GM19043 (cell line): ENCODE results near the gene PDE6G.
A peak's percentile ranks its signal among the peaks of the same experiment; 100 is the strongest.
"Not testable (repeated sequence)": the region's sequence is repeated elsewhere in the genome, so short reads cannot be mapped to it uniquely, and the experiment has no call there.

Experiments used
- ATAC-seq: cut with Tn5 transposase; IDR thresholded peaks from one replicate; pipeline ENCODE4 v1.9.1; 2021; ENCODE audit warnings: low read depth; ENCODE audit not compliant: unreplicated experiment

PDE6G gene

DNA sequence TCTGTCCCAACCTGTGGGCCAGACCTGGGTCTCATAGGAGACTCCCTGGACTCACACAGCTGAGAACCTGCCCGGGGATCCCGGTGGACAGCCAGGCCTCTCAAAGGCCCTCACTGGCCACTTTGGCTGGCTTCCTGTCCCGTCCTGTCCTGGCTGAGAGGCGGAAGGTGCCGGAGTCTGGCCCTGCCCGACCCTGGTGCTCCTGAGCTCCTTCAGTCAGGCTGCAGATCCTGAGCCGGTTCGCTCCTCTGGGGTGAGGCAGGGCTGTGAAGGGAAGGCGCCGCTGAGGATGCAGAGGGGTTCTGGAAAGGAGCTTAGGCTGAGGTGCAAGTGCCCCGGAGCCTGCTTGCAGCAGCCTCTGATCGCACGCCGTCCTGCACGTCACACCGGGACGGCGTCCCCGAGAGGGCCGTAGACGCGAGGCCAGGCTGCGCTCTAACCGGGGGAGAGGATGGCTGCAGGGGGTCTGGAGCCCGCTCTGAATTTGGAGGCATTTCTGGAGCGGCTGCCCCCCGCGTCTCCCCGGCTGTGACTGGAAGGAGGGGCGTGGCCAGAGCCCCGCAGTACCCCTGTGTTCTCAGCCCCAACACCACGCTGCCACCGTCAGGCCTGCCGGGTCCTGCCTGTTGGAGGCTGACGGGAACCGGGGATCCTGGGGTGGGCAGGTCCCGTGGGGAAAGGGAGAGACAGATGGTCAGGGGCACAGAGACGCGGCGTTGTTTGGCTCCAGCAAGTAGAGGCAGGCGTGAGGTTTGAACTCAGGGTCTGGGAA lies 31.6 kb upstream of the PDE6G start:
- ATAC-seq = no peak

- no peak for ATAC-seq
Measured at GRCh38 chr17:81686614-81687013, 30.3 kb upstream of the PDE6G start.

- ATAC-seq = no peak
Measured at GRCh38 chr17:81685108-81685507, 28.8 kb upstream of the PDE6G start.

- ATAC-seq = no peak
Measured at GRCh38 chr17:81684442-81684911, 28.1 kb upstream of the PDE6G start.

DNA sequence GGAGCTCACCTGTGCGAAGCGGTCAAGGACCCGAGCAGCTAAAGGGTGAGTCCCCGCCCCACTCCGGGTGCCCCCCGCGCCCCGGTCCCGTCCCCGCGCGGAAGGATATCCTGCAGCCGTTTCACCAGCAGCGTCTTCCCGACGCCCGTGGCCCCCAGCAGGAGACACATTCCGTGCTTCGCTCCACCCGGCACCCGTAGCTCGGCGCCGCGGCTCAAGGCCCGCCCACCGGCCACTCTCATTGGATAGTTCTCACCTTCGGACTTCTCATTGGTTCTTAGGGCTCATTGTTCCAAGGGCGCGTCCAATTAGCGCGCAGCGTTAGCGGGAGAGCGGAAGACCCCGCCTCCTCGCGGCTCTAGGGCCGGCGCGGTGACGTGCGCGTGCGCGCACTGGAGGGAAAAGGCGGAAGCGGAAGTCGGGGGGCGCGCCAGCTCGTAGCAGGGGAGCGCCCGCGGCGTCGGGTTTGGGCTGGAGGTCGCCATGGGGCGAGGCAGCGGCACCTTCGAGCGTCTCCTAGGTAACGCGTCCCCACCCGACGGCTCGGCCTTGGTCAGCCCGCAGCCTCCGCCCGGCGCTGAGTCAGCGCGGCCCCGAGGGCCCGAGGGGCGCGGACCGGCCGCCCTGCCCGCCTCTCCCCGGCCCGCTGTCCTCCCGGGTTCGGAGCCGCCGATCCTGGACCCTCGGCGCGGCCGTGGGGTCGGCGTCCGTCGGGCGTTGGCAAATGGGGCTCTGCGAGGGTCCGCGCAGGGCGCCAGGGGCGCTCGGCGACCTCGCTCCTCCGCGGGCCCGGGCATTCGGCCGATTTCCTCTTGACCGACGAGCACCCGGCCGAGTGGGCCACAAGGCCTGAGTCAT lies 27.5 kb upstream of the PDE6G start, which contains the start of the genes ARL16 and HGS:
TSS of gene ARL16 (minus strand) at position 214 of the 858 bp plus-strand sequence. CDS start at position 170, 44 bp downstream.
TSS of gene HGS (plus strand) at position 428 of the 858 bp plus-strand sequence. CDS start at position 484, 56 bp downstream.
- peak; percentile 96 for ATAC-seq

DNA sequence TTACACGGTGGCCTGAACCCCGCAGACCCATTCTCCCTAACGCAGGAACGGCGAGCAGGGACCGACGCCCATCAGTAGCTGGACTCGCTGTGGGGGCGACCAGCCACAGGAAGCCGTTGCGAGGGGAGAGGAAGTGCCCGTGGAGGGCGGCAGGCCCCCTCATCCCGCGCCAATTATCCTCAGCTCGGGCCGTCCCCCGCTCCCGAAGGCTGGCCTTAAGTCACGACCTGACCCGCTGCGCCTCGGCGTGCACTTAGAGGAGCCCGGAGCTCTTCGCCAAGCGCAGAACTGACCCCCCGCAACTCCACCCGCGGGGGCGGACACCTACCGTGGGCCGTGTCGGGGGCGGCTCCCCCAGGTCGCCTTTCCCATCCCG lies 26.9 kb upstream of the PDE6G start:
- ATAC-seq = peak; percentile 6

DNA sequence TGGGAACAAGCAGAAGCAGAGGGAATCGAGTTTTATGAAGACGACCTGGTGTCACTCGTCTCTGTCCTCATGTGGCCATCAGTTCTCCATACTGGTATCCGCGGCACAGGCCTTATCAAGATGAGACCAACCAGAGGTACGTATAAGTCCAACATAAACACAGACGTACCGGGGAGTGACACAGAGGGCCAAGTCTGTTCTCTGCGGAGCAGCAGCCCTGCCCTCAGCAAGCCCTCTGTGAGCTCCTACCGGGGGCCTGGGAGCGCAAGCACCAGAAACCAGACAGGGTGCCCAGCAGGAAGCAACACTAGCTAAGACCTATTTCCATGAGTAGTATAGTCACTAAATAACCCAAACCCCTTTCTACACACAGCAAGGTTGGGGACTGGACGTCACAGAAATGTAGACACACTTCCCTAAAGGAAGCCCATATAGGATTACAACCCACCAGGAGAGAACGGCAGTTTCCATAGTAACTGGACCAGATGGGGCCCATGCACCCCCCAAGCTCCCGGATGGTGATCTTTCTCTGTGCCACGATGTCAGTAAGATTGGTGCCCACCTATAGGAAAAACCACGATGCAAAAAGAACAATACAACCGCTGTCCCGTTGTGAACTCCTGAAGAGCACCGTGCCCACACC lies 26.3 kb upstream of the PDE6G start:
- ATAC-seq = no peak

DNA sequence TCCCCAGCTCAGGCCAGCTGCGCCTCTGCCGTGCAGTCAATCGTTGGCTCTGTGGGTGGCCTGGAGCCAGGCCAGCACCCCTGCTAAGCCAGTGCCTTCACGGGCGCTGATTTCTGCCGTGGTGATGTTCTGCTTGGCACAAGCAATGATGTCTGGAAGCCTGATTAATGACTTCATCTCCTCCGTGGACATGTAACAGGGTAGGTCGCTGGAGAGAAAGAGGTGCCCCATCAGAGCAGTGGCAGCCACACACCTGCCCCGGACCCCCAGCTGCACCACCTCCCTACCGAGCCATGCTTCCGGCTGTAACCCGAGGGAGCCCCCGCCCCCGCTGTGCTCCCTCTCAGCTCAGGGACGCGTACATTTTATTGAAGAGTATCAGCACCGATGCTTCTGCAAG lies 25.3 kb upstream of the PDE6G start:
- no peak for ATAC-seq

GRCh38 chr17:81680150-81680549 lies 23.8 kb upstream of the PDE6G start:
- no peak for ATAC-seq

- ATAC-seq = no peak
Measured at GRCh38 chr17:81676906-81677305, 20.6 kb upstream of the PDE6G start.

- ATAC-seq = not testable (repeated sequence)
Measured at GRCh38 chr17:81675515-81676221, 19.3 kb upstream of the PDE6G start.

GRCh38 chr17:81673561-81674258 lies 17.4 kb upstream of the PDE6G start:
- no peak for ATAC-seq

DNA sequence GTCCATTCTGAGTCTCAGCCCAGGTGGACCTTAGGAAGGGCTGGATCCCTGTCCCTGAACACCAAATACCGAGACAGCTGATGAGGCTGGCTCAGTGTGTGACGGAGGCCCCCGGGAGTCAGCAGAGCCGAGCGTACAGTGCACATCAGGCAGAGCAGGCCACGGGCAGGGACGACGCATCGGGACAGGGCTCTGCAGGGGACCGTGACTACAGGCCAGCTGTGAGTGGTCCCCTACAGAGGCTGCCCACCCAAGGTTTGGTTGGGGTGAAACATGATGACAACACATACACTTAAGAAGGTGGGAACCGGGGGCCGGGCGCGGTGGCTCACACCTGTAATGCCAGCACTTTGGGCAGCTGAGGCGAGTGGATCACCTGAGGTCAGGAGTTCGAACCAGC lies 16.6 kb upstream of the PDE6G start:
- no peak for ATAC-seq

- no peak for ATAC-seq
Measured at GRCh38 chr17:81672504-81672903, 16.2 kb upstream of the PDE6G start.

DNA sequence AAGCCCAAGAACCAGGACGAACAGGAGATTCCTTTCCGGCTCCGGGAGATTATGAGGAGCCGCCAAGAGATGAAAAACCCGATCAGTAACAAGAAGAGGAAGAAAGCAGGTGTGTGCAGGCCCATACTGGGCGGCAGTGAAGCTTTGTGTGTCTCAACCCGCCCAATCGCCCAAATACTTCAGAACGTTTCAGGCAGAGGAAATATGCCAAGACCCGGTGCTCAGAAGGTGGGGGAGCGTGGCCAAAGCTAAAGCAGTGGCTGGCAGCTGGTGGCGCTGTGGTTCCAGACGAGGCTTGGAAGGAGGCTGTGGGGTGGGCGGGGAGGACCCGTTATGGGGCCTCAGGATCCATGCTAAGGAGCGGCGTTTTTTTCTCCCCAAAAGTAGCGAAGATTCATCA lies 11.4 kb upstream of the PDE6G start:
- no peak for ATAC-seq

- ATAC-seq = peak; percentile 90
Measured at GRCh38 chr17:81666342-81667191, 10.2 kb upstream of the PDE6G start, which contains the start of the genes CCDC137 and OXLD1. Gene CCDC137, plus strand, starts transcription at chr17:81666737. Its CDS starts 30 bp downstream, at chr17:81666767. Gene OXLD1, minus strand, starts transcription at chr17:81666605. Its CDS starts 28 bp downstream, at chr17:81666577.

- peak; percentile 11 for ATAC-seq
Measured at GRCh38 chr17:81666092-81666341, 9.7 kb upstream of the PDE6G start.

DNA sequence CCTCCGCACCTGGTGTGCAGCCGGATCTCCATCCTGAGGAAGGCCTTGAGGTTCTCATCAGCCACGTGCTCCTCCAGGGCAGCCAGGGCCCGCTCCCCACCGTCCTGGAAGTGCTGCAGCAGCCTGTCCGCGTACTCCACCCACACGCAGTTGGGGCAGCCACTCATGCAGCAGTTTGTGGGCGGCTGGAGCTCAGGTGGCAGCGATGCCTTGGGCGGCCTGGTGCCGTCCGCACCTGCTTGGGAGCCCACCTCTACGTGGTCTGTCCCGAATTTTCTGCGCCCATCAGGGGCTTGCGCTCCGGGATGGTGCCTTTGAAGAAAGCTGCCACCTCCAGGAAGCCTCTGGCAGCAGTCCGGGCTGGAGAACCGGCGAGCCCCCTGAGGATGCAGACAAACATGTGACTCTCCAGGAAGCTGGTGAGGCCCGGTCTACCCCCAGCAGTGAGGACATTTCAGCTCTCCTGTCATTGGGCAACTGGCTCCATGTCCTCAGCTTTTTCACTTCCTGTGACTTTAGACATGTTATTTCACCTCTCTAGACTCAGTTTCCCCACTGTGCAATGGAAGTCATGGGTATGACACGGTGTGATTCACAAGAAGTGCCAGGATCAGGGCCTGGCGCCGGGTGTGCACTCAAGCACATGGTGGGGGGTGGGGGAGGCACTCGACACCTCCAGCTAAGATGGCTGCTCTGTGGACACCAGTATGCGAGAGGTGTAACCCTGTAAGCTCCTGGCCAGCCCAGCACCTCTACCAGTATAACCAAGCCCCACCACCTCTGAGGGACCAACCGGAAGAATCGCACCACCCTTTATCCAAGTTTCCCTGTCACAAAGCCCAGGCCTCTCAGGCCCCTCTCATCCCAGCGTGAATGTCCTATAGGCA lies 9.1 kb upstream of the PDE6G start:
- ATAC-seq = no peak
